Caco-2 (cell line): ENCODE results near the gene ZFC3H1. TPM values are rescaled to one million over a fixed set of nuclear protein-coding genes. Genes with fewer than 3 reads are reported as not detected.

Experiments
- BruUV-seq: library from RNA; stranded (reverse); fragments of 400-500 nt; replicated peaks from 2 replicates; lab custom pipeline; 2021; lab: Mats Ljungman, UMichigan
- CTCF ChIA-PET: fragments of 300-600 bp; sonication (Branson Sonifier 250); formaldehyde crosslinking; loops from one replicate; lab custom pipeline; 2022; ENCODE audit warnings: antibody characterized with exemption; lab: Charles Lee
- POLR2A ChIA-PET: fragments of 300-600 bp; sonication (Branson Sonifier 250); formaldehyde crosslinking; loops from one replicate; lab custom pipeline; 2022; ENCODE audit warnings: antibody characterized with exemption; lab: Charles Lee
- DNase-seq, 2 experiments: peaks; one replicate each; pipeline versions ENCODE4 v3.0.0 to v3.0.0-alpha.2; 2020 to 2022
- H3K27me3 ChIP-seq: replicated peaks from 2 replicates; pipeline ENCODE4 v1.6.0; 2011; ENCODE audit warnings: low read length; ENCODE audit not compliant: control insufficient read depth, insufficient read depth
- H3K36me3 ChIP-seq: 2 replicates; pipeline ENCODE4 v1.5.1; 2011; ENCODE audit warnings: low read length; ENCODE audit not compliant: control insufficient read depth, insufficient read depth
- H3K4me1 ChIP-seq: fragments of 250-450 bp; sonication (Bioruptor Pico); 2 replicates; pipeline ENCODE4 v1.5.1; 2020; ENCODE audit warnings: mild to moderate bottlenecking
- H3K4me3 ChIP-seq: 2 replicates; pipeline ENCODE4 v1.5.1; 2011; ENCODE audit warnings: low read depth, mild to moderate bottlenecking, control low read depth, low read length
- H3K9me3 ChIP-seq: fragments of 250-450 bp; sonication (Bioruptor Pico); 2 replicates; pipeline ENCODE4 v1.5.1; 2020; ENCODE audit warnings: mild to moderate bottlenecking, moderate library complexity
- H3K27ac Mint-ChIP-seq: one replicate; pipeline ENCODE4 v1.8.0; 2022; ENCODE audit warnings: mixed read lengths; ENCODE audit not compliant: unreplicated experiment
- H3K27me3 Mint-ChIP-seq: one replicate; pipeline ENCODE4 v1.8.0; 2022; ENCODE audit warnings: mixed read lengths; ENCODE audit not compliant: insufficient read depth, unreplicated experiment
- H3K36me3 Mint-ChIP-seq: one replicate; pipeline ENCODE4 v1.8.0; 2022; ENCODE audit warnings: mild to moderate bottlenecking, mixed read lengths; ENCODE audit not compliant: insufficient read depth, unreplicated experiment
- H3K4me1 Mint-ChIP-seq: one replicate; pipeline ENCODE4 v1.8.0; 2022; ENCODE audit warnings: low read depth, mixed read lengths; ENCODE audit not compliant: unreplicated experiment
- H3K4me3 Mint-ChIP-seq: one replicate; pipeline ENCODE4 v1.8.0; 2022; ENCODE audit warnings: mild to moderate bottlenecking, moderate library complexity, mixed read lengths; ENCODE audit not compliant: unreplicated experiment
- H3K9me3 Mint-ChIP-seq: one replicate; pipeline ENCODE4 v1.8.0; 2022; ENCODE audit warnings: mixed read lengths; ENCODE audit not compliant: unreplicated experiment
- intact Hi-C: fragments of 100-400 bp; cut with micrococcal nuclease; formaldehyde crosslinking; loops from one replicate; pipeline ENCODE4 v1.10.0; 2022; ENCODE audit not compliant: unreplicated experiment
- total RNA-seq: library from RNA; stranded (reverse); gene quantifications from 2 replicates; pipeline ENCODE4 v1.2.3, GENCODE V29; 2022
- TF ChIP-seq, protein P1 (sequence below), 2 experiments: fragments of 200-600 bp in 1 of 2; IDR thresholded peaks; 1 replicate in 1 of 2; 2 replicates in 1 of 2; pipeline versions ENCODE4 v1.5.1 to v1.8.0; 2011 to 2022; ENCODE audit warnings: antibody characterized with exemption in 1 of 2, control low read depth in 1 of 2, inconsistent platforms in 1 of 2, low read depth in 1 of 2, low read length in 1 of 2, mild to moderate bottlenecking in 1 of 2, moderate library complexity in 1 of 2; ENCODE audit not compliant: insufficient read depth in 1 of 2, severe bottlenecking in 1 of 2, unreplicated experiment in 1 of 2

Gene ZFC3H1
- total RNA-seq, 1 experiment from 2014 or later = 48.7 TPM

DNA sequence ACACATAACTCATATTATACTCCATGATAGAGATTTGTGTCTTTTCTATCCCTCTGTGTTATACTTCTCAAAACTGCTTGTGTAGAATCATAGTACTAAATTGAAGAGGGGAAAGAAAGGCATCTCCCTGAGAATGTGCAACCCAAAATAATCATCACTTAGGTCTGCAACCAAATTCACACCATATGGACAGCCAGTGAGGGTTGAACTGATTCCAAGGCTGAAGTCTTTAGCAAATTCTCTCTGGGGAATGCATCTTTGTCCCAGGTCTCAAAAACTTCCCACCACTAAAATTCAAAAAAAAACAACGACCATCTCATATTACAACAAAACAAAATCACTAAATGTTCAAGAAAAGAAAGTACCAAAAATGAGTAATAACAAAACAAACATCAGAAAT is 11.0 kb downstream of the ZFC3H1 start:
- intact Hi-C loops = no loop called here
- Mint-ChIP-seq H3K27ac (no peak overlapping the region), H3K4me3 (no peak overlapping the region), H3K4me1 (no peaks in the 10 kb centered on the region), H3K36me3 (peaks cover 29% of the 10 kb centered on the region), H3K27me3 (no peaks in the 10 kb centered on the region), H3K9me3 (no peaks in the 10 kb centered on the region)
- ChIA-PET POLR2A (no interaction called here), CTCF (no interaction called here)
- TF ChIP-seq, protein P1, sequence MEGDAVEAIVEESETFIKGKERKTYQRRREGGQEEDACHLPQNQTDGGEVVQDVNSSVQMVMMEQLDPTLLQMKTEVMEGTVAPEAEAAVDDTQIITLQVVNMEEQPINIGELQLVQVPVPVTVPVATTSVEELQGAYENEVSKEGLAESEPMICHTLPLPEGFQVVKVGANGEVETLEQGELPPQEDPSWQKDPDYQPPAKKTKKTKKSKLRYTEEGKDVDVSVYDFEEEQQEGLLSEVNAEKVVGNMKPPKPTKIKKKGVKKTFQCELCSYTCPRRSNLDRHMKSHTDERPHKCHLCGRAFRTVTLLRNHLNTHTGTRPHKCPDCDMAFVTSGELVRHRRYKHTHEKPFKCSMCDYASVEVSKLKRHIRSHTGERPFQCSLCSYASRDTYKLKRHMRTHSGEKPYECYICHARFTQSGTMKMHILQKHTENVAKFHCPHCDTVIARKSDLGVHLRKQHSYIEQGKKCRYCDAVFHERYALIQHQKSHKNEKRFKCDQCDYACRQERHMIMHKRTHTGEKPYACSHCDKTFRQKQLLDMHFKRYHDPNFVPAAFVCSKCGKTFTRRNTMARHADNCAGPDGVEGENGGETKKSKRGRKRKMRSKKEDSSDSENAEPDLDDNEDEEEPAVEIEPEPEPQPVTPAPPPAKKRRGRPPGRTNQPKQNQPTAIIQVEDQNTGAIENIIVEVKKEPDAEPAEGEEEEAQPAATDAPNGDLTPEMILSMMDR (IDR thresholded peaks at IDR 0.05; ENCODE audit: insufficient read depth in 1 of 2, low read depth in 1 of 2, low read length in 1 of 2, severe bottlenecking in 1 of 2, unreplicated experiment in 1 of 2) = no peak
- no TSS peak for BruUV-seq
- Histone ChIP-seq H3K27me3 (no peaks in the 10 kb centered on the region), H3K4me1 (no peaks in the 10 kb centered on the region), H3K9me3 (no peaks in the 10 kb centered on the region), H3K4me3 (no peak overlapping the region), H3K36me3 (no peaks in the 10 kb centered on the region)
- DNase-seq = no peak

DNA sequence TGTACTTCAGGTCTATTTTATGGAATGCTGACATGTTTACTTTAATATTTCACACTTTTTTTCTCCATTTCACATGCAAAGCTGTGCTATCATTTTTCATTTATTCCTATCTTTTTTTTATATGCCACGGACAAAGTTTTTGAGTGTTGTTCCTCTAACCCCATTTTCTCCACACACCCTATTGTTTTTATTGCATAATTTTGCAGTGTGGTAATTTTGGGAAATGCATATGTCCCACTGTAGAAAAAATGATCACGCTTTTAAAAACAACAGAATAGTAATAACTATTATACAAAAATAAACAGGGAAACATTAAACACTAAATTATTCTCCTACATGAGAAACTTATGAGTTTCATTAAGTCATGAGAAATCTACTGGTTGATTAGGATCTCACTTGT is 14.2 kb downstream of the ZFC3H1 start:
- BruUV-seq = no TSS peak
- intact Hi-C loops = no loop called here

DNA sequence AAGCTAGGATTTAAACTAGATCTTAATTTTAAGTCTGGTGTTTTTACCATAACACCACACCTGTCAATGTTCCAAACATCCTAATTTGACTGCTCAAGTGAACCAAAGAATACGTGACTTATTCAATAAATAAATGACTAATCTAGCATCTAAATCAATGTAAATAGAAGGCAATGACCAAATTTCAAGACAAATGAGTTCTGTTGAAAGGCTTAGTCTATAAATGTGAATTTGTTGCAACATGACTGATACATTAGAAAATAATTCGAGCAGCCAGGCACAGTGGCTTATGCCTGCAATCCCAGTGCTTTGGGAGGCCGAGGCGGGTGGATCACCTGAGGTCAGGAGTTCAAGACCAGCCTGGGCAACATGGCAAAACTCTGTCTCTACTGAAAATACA is 15.1 kb downstream of the ZFC3H1 start:
- DNase-seq = no peak
- no peaks in the 10 kb centered on the region for H3K27me3 Mint-ChIP-seq
- H3K4me3 ChIP-seq = no peak overlapping the region
- H3K4me1 Mint-ChIP-seq = peaks cover 15% of the 10 kb centered on the region
- peaks cover 9% of the 10 kb centered on the region for H3K9me3 Mint-ChIP-seq
- H3K4me3 Mint-ChIP-seq = no peak overlapping the region
- H3K4me1 ChIP-seq = no peaks in the 10 kb centered on the region; the same call in 1 of the 2 replicates
- peaks cover 46% of the 10 kb centered on the region for H3K36me3 Mint-ChIP-seq
- no TSS peak for BruUV-seq
- ChIA-PET POLR2A (no interaction called here), CTCF (interaction anchor here (0.7 kb wide), 1 partner anchor 12 kb away, joined by 3 read pairs; no protein-coding TSS in a partner anchor)
- no peaks in the 10 kb centered on the region for H3K9me3 ChIP-seq
- no peak overlapping the region for H3K27ac Mint-ChIP-seq
- H3K27me3 ChIP-seq = no peaks in the 10 kb centered on the region
- TF ChIP-seq, protein P1 (IDR thresholded peaks at IDR 0.05; ENCODE audit: insufficient read depth in 1 of 2, low read depth in 1 of 2, low read length in 1 of 2, severe bottlenecking in 1 of 2, unreplicated experiment in 1 of 2) = no peak
- intact Hi-C loops = no loop called here
- no peaks in the 10 kb centered on the region for H3K36me3 ChIP-seq

More for the DNA sequence above, 14.2 kb downstream of the ZFC3H1 start:
- Histone ChIP-seq H3K4me3 (no peak overlapping the region), H3K27me3 (no peaks in the 10 kb centered on the region), H3K9me3 (no peaks in the 10 kb centered on the region), H3K4me1 (no peaks in the 10 kb centered on the region), H3K36me3 (no peaks in the 10 kb centered on the region)
- Mint-ChIP-seq H3K9me3 (peaks cover 1% of the 10 kb centered on the region), H3K4me1 (peaks cover 7% of the 10 kb centered on the region), H3K27me3 (no peaks in the 10 kb centered on the region), H3K27ac (no peak overlapping the region), H3K4me3 (no peak overlapping the region), H3K36me3 (peaks cover 38% of the 10 kb centered on the region)
- ChIA-PET CTCF (no interaction called here), POLR2A (no interaction called here)
- TF ChIP-seq, protein P1 (IDR thresholded peaks at IDR 0.05; ENCODE audit: insufficient read depth in 1 of 2, low read depth in 1 of 2, low read length in 1 of 2, severe bottlenecking in 1 of 2, unreplicated experiment in 1 of 2) = no peak
- DNase-seq = no peak
